Sigmoid colon (tissue), 3 donors: ENCODE data around the gene OR1J2.

ENCODE experiments used
- CTCF ChIP-seq, 4 experiments: fragments of 450-650 bp in 3 of 4; fragments of 200-600 bp in 1 of 4; IDR thresholded peaks; one replicate each; pipeline ENCODE4 v1.5.1; 2016 to 2019; ENCODE audit warnings: antibody characterized with exemption in 4 of 4, mild to moderate bottlenecking in 3 of 4, moderate library complexity in 2 of 4
- POLR2A ChIP-seq, 2 donors: fragments of 450-650 bp; IDR thresholded peaks; one replicate each; pipeline ENCODE4 v1.6.1; 2016; ENCODE audit warnings: antibody characterized with exemption in 2 of 2, mild to moderate bottlenecking in 2 of 2, moderate library complexity in 2 of 2

GRCh38 chr9:122475717-122476116, 34.9 kb upstream of the OR1J2 start:
- TF ChIP-seq POLR2A (IDR thresholded peaks at IDR 0.05) = no peak
- TF ChIP-seq CTCF (IDR thresholded peaks at IDR 0.05) = no peak
